ENCODE data around the gene PLCH1. TPM values are rescaled to one million over a fixed set of nuclear protein-coding genes. Genes with fewer than 3 reads are reported as not detected.

PLCH1 gene
- total RNA-seq, 2 donors from 2014 or later, result 12.0 to 12.4 TPM

DNA sequence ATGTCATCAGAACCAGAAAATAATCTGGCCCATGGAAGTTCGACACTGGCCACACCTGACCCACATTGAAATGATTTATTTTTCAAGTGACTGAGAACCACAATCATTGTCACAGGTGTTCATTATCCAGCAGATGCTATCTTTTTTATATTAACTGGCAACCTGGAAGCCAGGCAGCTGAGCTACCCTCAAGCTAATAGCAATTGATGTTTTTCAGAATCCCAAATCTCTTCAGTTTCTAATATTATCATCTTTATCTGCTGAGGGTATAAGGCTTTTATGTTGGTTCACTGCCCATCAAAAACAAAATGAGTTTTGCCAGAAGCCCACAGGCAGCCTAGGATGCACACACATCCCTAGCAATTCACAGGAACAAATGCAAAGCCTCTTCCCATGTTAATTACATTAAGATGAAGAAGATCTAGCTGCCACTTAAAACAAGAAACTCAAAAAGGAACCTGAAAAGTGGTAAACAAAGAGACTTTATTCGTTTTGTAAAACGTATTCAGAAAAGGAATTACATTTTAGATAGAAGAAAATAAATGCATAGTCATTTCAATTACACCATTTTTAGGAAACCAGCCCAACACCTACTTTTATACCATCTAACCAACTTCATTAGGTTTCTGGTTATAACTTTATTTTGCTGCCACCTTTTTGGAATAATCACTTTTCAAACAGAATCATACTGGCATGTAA is 410.5 kb downstream of the PLCH1 start:
- Histone ChIP-seq H3K4me1 (ENCODE audit: control insufficient read depth, insufficient read depth, low read length) (no peaks in the 10 kb centered on the region), H3K9me3 (ENCODE audit: control insufficient read depth, low read length) (peaks cover 23% of the 10 kb centered on the region), H3K27me3 (ENCODE audit: control insufficient read depth, insufficient read depth, low read length, poor library complexity, severe bottlenecking) (no peaks in the 10 kb centered on the region), H3K4me3 (ENCODE audit: low read length) (no peak overlapping the region), H3K36me3 (ENCODE audit: control insufficient read depth, insufficient read depth, low read length) (no peaks in the 10 kb centered on the region), H3K27ac (ENCODE audit: low read depth, low read length) (no peak overlapping the region), H3K9ac (ENCODE audit: extremely low read depth, low read length, poor library complexity, severe bottlenecking) (no peak overlapping the region)
- Mint-ChIP-seq H3K4me3 (no peak overlapping the region), H3K27ac (no peak overlapping the region), H3K4me1 (peaks cover 8% of the 10 kb centered on the region), H3K9me3 (peaks cover 1% of the 10 kb centered on the region), H3K36me3 (ENCODE audit: low read depth) (no peaks in the 10 kb centered on the region), H3K27me3 (ENCODE audit: insufficient read depth) (no peaks in the 10 kb centered on the region)
- TF ChIP-seq, protein P1, sequence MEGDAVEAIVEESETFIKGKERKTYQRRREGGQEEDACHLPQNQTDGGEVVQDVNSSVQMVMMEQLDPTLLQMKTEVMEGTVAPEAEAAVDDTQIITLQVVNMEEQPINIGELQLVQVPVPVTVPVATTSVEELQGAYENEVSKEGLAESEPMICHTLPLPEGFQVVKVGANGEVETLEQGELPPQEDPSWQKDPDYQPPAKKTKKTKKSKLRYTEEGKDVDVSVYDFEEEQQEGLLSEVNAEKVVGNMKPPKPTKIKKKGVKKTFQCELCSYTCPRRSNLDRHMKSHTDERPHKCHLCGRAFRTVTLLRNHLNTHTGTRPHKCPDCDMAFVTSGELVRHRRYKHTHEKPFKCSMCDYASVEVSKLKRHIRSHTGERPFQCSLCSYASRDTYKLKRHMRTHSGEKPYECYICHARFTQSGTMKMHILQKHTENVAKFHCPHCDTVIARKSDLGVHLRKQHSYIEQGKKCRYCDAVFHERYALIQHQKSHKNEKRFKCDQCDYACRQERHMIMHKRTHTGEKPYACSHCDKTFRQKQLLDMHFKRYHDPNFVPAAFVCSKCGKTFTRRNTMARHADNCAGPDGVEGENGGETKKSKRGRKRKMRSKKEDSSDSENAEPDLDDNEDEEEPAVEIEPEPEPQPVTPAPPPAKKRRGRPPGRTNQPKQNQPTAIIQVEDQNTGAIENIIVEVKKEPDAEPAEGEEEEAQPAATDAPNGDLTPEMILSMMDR (conservative IDR thresholded peaks at IDR 0.05), result no peak
- 93 to 100% methylated on average over 1 to 3 of the region's 3 CpGs for WGBS, 2 experiments (ENCODE audit: insufficient coverage in 1 of 2, insufficient read length in 1 of 2)
- no peak for DNase-seq

DNA sequence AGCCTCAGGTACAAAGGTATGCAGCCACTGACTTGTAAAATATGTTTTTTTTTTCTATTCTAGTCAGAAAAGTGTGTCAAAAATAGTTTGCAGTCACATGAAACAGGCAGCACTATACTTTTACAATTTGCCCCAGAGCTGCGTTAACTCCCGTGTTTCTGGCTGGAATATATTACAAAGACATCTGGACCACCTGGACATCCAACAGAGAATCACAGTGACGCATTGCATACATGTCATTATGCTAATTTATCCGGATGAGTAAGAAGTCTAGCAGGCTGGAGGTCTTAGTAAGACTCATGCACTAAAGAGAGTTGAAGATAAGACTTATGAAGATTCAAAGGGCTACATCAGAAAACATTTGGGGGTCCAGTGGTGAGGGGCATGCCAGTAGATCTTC is 412.2 kb downstream of the PLCH1 start:
- TF ChIP-seq, protein P1 (conservative IDR thresholded peaks at IDR 0.05), result no peak
- Histone ChIP-seq H3K27me3 (ENCODE audit: control insufficient read depth, insufficient read depth, low read length, poor library complexity, severe bottlenecking) (no peaks in the 10 kb centered on the region), H3K9me3 (ENCODE audit: control insufficient read depth, low read length) (peaks cover 23% of the 10 kb centered on the region), H3K27ac (ENCODE audit: low read depth, low read length) (no peak overlapping the region), H3K9ac (ENCODE audit: extremely low read depth, low read length, poor library complexity, severe bottlenecking) (no peak overlapping the region), H3K4me3 (ENCODE audit: low read length) (no peak overlapping the region), H3K4me1 (ENCODE audit: control insufficient read depth, insufficient read depth, low read length) (no peaks in the 10 kb centered on the region), H3K36me3 (ENCODE audit: control insufficient read depth, insufficient read depth, low read length) (no peaks in the 10 kb centered on the region)
- no peak overlapping the region for H3K4me3 Mint-ChIP-seq
- H3K27ac Mint-ChIP-seq, result no peak overlapping the region
- H3K36me3 Mint-ChIP-seq (ENCODE audit: low read depth), result no peaks in the 10 kb centered on the region
- H3K4me1 Mint-ChIP-seq, result peaks cover 13% of the 10 kb centered on the region
- peaks cover 3% of the 10 kb centered on the region for H3K9me3 Mint-ChIP-seq
- no peaks in the 10 kb centered on the region for H3K27me3 Mint-ChIP-seq (ENCODE audit: insufficient read depth)
- no peak for DNase-seq
- WGBS, 2 experiments (ENCODE audit: insufficient coverage in 1 of 2, insufficient read length in 1 of 2), result 91 to 94% methylated on average over 4 of the region's 4 CpGs

DNA sequence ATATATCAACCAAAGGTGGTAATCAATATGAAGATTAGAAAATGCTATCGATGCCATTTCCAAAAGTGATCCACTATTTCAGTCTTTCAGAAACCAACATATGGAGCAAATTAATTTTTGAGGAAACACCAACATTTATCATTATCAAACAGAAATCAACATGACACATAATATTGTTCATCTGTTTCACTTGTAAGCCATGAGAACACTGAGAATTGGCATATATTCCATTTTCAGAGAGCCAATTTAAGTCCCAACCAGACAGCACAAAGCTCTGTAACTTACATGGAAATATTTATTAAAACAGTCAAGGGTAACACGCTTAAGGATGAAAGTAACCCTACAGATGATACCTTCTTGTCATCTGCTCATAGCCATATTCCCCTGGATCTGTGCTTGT is 413.8 kb downstream of the PLCH1 start:
- Mint-ChIP-seq H3K27me3 (ENCODE audit: insufficient read depth) (no peaks in the 10 kb centered on the region), H3K36me3 (ENCODE audit: low read depth) (no peaks in the 10 kb centered on the region), H3K27ac (no peak overlapping the region), H3K4me1 (peaks cover 23% of the 10 kb centered on the region), H3K4me3 (no peak overlapping the region), H3K9me3 (peaks cover 3% of the 10 kb centered on the region)
- no peaks in the 10 kb centered on the region for H3K27me3 ChIP-seq (ENCODE audit: control insufficient read depth, insufficient read depth, low read length, poor library complexity, severe bottlenecking)
- H3K9ac ChIP-seq (ENCODE audit: extremely low read depth, low read length, poor library complexity, severe bottlenecking), result no peak overlapping the region
- WGBS, 2 experiments (ENCODE audit: insufficient coverage in 1 of 2, insufficient read length in 1 of 2), result 93 to 96% methylated on average over 2 of the region's 2 CpGs
- no peak for DNase-seq
- no peaks in the 10 kb centered on the region for H3K36me3 ChIP-seq (ENCODE audit: control insufficient read depth, insufficient read depth, low read length)
- TF ChIP-seq, protein P1 (conservative IDR thresholded peaks at IDR 0.05), result no peak
- no peak overlapping the region for H3K27ac ChIP-seq (ENCODE audit: low read depth, low read length)
- H3K4me3 ChIP-seq (ENCODE audit: low read length), result no peak overlapping the region
- H3K4me1 ChIP-seq (ENCODE audit: control insufficient read depth, insufficient read depth, low read length), result peaks cover 5% of the 10 kb centered on the region
- H3K9me3 ChIP-seq (ENCODE audit: control insufficient read depth, low read length), result peaks cover 23% of the 10 kb centered on the region
